HepG2 (cell line): ENCODE measurements around the gene ABCB6. TPM values are rescaled to one million over a fixed set of nuclear protein-coding genes. Genes with fewer than 3 reads are reported as not detected.

ENCODE experiments used
- ARHGAP35 ChIP-seq: sonication (generic); formaldehyde crosslinking; IDR thresholded peaks from 2 replicates; pipeline ENCODE4 v1.9.0; 2022; ENCODE audit warnings: mild to moderate bottlenecking, inconsistent platforms, moderate library complexity, missing genetic modification reagents, borderline replicate concordance
- FOXM1 ChIP-seq: sonication (generic); formaldehyde crosslinking; IDR thresholded peaks from 2 replicates; pipeline ENCODE4 v1.5.0; 2020; ENCODE audit warnings: missing genetic modification reagents
- GABPB1 ChIP-seq: IDR thresholded peaks from 2 replicates; pipeline ENCODE4 v1.6.1; 2016; ENCODE audit warnings: mild to moderate bottlenecking, missing genetic modification reagents, moderate library complexity, missing compliant biosample characterization
- KDM5B ChIP-seq: sonication (generic); formaldehyde crosslinking; IDR thresholded peaks from 2 replicates; pipeline ENCODE4 v1.4.0; 2020; ENCODE audit warnings: missing genetic modification reagents, mild to moderate bottlenecking, borderline replicate concordance
- MED13 ChIP-seq: sonication (generic); formaldehyde crosslinking; IDR thresholded peaks from 2 replicates; pipeline ENCODE4 v1.5.0; 2020; ENCODE audit warnings: missing genetic modification reagents
- MXD4 ChIP-seq: IDR thresholded peaks from 2 replicates; pipeline ENCODE4 v1.6.1; 2016; ENCODE audit warnings: mild to moderate bottlenecking, missing biosample characterization, missing genetic modification reagents
- RAD21 ChIP-seq: fragments of 450-650 bp; formaldehyde crosslinking; IDR thresholded peaks from 2 replicates; pipeline ENCODE4 v1.5.0; 2020; ENCODE audit warnings: mild to moderate bottlenecking
- THYN1 ChIP-seq: sonication (generic); formaldehyde crosslinking; IDR thresholded peaks from 2 replicates; pipeline ENCODE4 v1.8.1; 2023; ENCODE audit warnings: low read depth, mild to moderate bottlenecking, moderate library complexity, missing genetic modification reagents, borderline replicate concordance
- ZBTB3 ChIP-seq: sonication (generic); formaldehyde crosslinking; IDR thresholded peaks from 2 replicates; pipeline ENCODE4 v1.4.0; 2020; ENCODE audit warnings: low read depth, mild to moderate bottlenecking, moderate library complexity, missing genetic modification reagents, borderline replicate concordance
- ZNF281 ChIP-seq: sonication (generic); formaldehyde crosslinking; IDR thresholded peaks from 2 replicates; pipeline ENCODE4 v1.4.0; 2020; ENCODE audit warnings: missing genetic modification reagents, borderline replicate concordance
- ZNF33B ChIP-seq: sonication (generic); formaldehyde crosslinking; IDR thresholded peaks from 2 replicates; pipeline ENCODE4 v1.5.1; 2020; ENCODE audit warnings: mild to moderate bottlenecking, missing genetic modification reagents
- ZNF382 ChIP-seq: sonication (generic); formaldehyde crosslinking; IDR thresholded peaks from 2 replicates; pipeline ENCODE4 v1.5.0; 2020; ENCODE audit warnings: missing genetic modification reagents, mild to moderate bottlenecking, borderline replicate concordance
- ZNF503 ChIP-seq: sonication (generic); formaldehyde crosslinking; IDR thresholded peaks from 2 replicates; pipeline ENCODE4 v1.4.0; 2020; ENCODE audit warnings: missing genetic modification reagents
- ZNF646 ChIP-seq: sonication (generic); formaldehyde crosslinking; IDR thresholded peaks from 2 replicates; pipeline ENCODE4 v1.9.0; 2021; ENCODE audit warnings: mild to moderate bottlenecking, missing genetic modification reagents
- ZNF770 ChIP-seq: sonication (generic); formaldehyde crosslinking; IDR thresholded peaks from 2 replicates; pipeline ENCODE4 v1.5.0; 2020; ENCODE audit warnings: mild to moderate bottlenecking, missing genetic modification reagents
- ZZZ3 ChIP-seq: sonication (generic); formaldehyde crosslinking; IDR thresholded peaks from 2 replicates; pipeline ENCODE4 v1.4.0; 2020; ENCODE audit warnings: missing genetic modification reagents, mild to moderate bottlenecking, borderline replicate concordance
- polyA plus RNA-seq, 8 experiments: library from polyadenylated mRNA; depleted of rRNA in 3 of 8; stranded (reverse) in 7 of 8; unstranded in 1 of 8; fragments of >200 nt; fragmentation: Illumina TruSeq in 4 of 8; extraction: Trizol in 4 of 8; gene quantifications; 2 replicates each; pipeline versions ENCODE4 v1.2.1 to v1.2.3, GENCODE V29; 2011 to 2016; ENCODE audit warnings: low read depth in 4 of 8, missing spikeins in 1 of 8, mixed read lengths in 1 of 8; ENCODE audit not compliant: insufficient read depth in 1 of 8
- total RNA-seq, 5 experiments: library from RNA; depleted of rRNA; stranded (reverse); fragments of >200 nt; fragmentation: Illumina TruSeq; extraction: Trizol; gene quantifications; 2 replicates each; pipeline ENCODE4 v1.2.3, GENCODE V29; 2016; ENCODE audit warnings: low read depth in 1 of 5

The ABCB6 gene
- total and polyA plus RNA-seq, 2 of the 13 experiments (the other 11 are each of a cell fraction or from before 2014, with no cell fraction given): 91.1 to 137 TPM

- TF ChIP-seq ZNF770 (CRISPR knock-in tag) (peak; percentile 42; the same call in 1 of the 2 replicates), MED13 (CRISPR knock-in tag) (no peak), ZZZ3 (no peak), ZBTB3 (0 out of 2 replicates have a peak, but pooled peaks have one; percentile 71), THYN1 (CRISPR knock-in tag) (no peak), KDM5B (CRISPR knock-in tag) (no peak), ZNF281 (CRISPR knock-in tag) (0 out of 2 replicates have a peak, but pooled peaks have one; percentile 5), GABPB1 (CRISPR knock-in tag) (no peak), FOXM1 (CRISPR knock-in tag) (no peak), ZNF33B (no peak), ZNF646 (0 out of 2 replicates have a peak, but pooled peaks have one; percentile 26), RAD21 (CRISPR knock-in tag) (0 out of 2 replicates have a peak, but pooled peaks have one; percentile 22), ZNF382 (CRISPR knock-in tag) (no peak), ARHGAP35 (CRISPR knock-in tag) (no peak), MXD4 (CRISPR knock-in tag) (no peak), ZNF503 (CRISPR knock-in tag) (peak; percentile 46; the same call in 1 of the 2 replicates)
These were observed 484 bp downstream of the ABCB6 start (continued) for GRCh38 chr2:219218217-219218731.
